GM12878 (cell line): ENCODE results near the gene WDR26. TPM values are rescaled to one million over a fixed set of nuclear protein-coding genes. Genes with fewer than 3 reads are reported as not detected.

ENCODE experiments used
- ATAC-seq: fragments of 200-7000 bp; cut with Tn5 transposase; 3 replicates; pipeline ENCODE4 v1.9.1; 2020; ENCODE audit warnings: mild to moderate bottlenecking, moderate library complexity
- BruUV-seq: library from RNA; stranded (reverse); fragments of 400-500 nt; replicated peaks from 2 replicates; lab custom pipeline; 2021; lab: Mats Ljungman, UMichigan
- CTCF ChIA-PET: fragments of 300-600 bp; sonication (Branson Sonifier 250); formaldehyde crosslinking; extraction: SDS; loops from one replicate; lab custom pipeline; 2021; ENCODE audit warnings: inconsistent platforms; lab: Yijun Ruan, JAX
- POLR2A ChIA-PET: fragments of 350-600 bp; formaldehyde crosslinking; extraction: SDS; loops from one replicate; lab custom pipeline; 2021; ENCODE audit warnings: inconsistent platforms; lab: Charles Lee
- RAD21 ChIA-PET: fragments of 300-600 bp; sonication (Branson Sonifier 250); formaldehyde crosslinking; loops from one replicate; lab custom pipeline; 2023; ENCODE audit warnings: antibody characterized with exemption; ENCODE audit not compliant: unreplicated experiment; lab: Charles Lee
- SMC1A ChIA-PET: fragments of 300-600 bp; sonication (Branson Sonifier 250); formaldehyde crosslinking; loops from one replicate; lab custom pipeline; 2023; ENCODE audit not compliant: unreplicated experiment, uncharacterized antibody; lab: Charles Lee
- DNase-seq: peaks from one replicate; pipeline ENCODE4 v3.0.0-alpha.2; 2011; ENCODE audit warnings: low read depth, low spot score
- FAIRE-seq: peaks from 3 replicates; lab custom pipeline; 2011; peaks lifted over from hg19 to GRCh38; lab: Jason Lieb, UNC
- H2AFZ ChIP-seq: 2 replicates; pipeline ENCODE4 v1.6.0; 2011; ENCODE audit warnings: low read depth, low read length, control low read depth; ENCODE audit not compliant: control insufficient read depth
- H3K27ac ChIP-seq: 2 replicates; pipeline ENCODE4 v1.5.1; 2011; ENCODE audit warnings: control low read depth; ENCODE audit not compliant: control insufficient read depth, insufficient read depth
- H3K27me3 ChIP-seq, 2 experiments: replicated peaks in 1 of 2; 2 replicates each; pipeline versions ENCODE4 v1.6.0 to v1.6.1; 2011; ENCODE audit warnings: low read length in 1 of 2; ENCODE audit not compliant: control insufficient read depth in 2 of 2, insufficient read depth in 2 of 2
- H3K36me3 ChIP-seq, 2 experiments: 2 replicates each; pipeline ENCODE4 v1.5.1; 2011; ENCODE audit warnings: low read length in 1 of 2; ENCODE audit not compliant: control insufficient read depth in 2 of 2, insufficient read depth in 2 of 2
- H3K4me1 ChIP-seq: 2 replicates; pipeline ENCODE4 v1.6.1; 2011; ENCODE audit warnings: mild to moderate bottlenecking, low read length, moderate library complexity, mixed read lengths; ENCODE audit not compliant: control insufficient read depth, insufficient read depth
- H3K4me2 ChIP-seq: 2 replicates; pipeline ENCODE4 v1.6.0; 2011; ENCODE audit warnings: control low read depth; ENCODE audit not compliant: control insufficient read depth, insufficient read depth
- H3K4me3 ChIP-seq: fragments of 200-600 bp; sonication (generic); 2 replicates; pipeline ENCODE4 v1.5.1; 2016
- H3K79me2 ChIP-seq: 2 replicates; pipeline ENCODE4 v1.6.0; 2011; ENCODE audit warnings: low read length; ENCODE audit not compliant: control insufficient read depth, insufficient read depth
- H3K9ac ChIP-seq: 2 replicates; pipeline ENCODE4 v1.8.0; 2011; ENCODE audit warnings: low read length, control low read depth, mixed read lengths; ENCODE audit not compliant: control insufficient read depth, insufficient read depth
- H3K9me3 ChIP-seq: replicated peaks from 3 replicates; pipeline ENCODE4 v1.5.1; 2011; ENCODE audit warnings: mild to moderate bottlenecking, low read length; ENCODE audit not compliant: control insufficient read depth, insufficient read depth
- H4K20me1 ChIP-seq: 2 replicates; pipeline ENCODE4 v1.6.0; 2011; ENCODE audit not compliant: control insufficient read depth, insufficient read depth
- MTA2 ChIP-seq: fragments of 450-650 bp; IDR thresholded peaks from 2 replicates; pipeline ENCODE4 v1.6.1; 2016; ENCODE audit warnings: low read depth, mild to moderate bottlenecking, moderate library complexity
- NR2C1 ChIP-seq: fragments of 450-650 bp; IDR thresholded peaks from 2 replicates; pipeline ENCODE4 v1.6.1; 2017; ENCODE audit warnings: antibody characterized with exemption, mild to moderate bottlenecking, moderate library complexity
- POLR2AphosphoS2 ChIP-seq: IDR thresholded peaks from 2 replicates; pipeline ENCODE4 v1.6.1; 2011; ENCODE audit warnings: low read depth, mild to moderate bottlenecking, low read length, improper control_type of control experiment, moderate library complexity
- RAD51 ChIP-seq: fragments of 450-650 bp; IDR thresholded peaks from 2 replicates; pipeline ENCODE4 v1.6.1; 2016; ENCODE audit warnings: moderate library complexity, mild to moderate bottlenecking, inconsistent platforms
- WGBS: methylation state at CpG from one replicate; pipeline ENCODE4 v1.1.6; 2016; ENCODE audit warnings: low lambda C conversion rate; ENCODE audit not compliant: insufficient replicate concordance, insufficient coverage; ENCODE audit errors: missing lambda C conversion rate; 5-methylcytosine and 5-hydroxymethylcytosine counted together
- in situ Hi-C: fragments of 300-500 bp; cut with MboI; formaldehyde crosslinking; loops from 9 replicates; pipeline ENCODE4 v1.14.3; 2018; ENCODE audit warnings: mixed read lengths
- intact Hi-C: fragments of 100-400 bp; cut with micrococcal nuclease; formaldehyde crosslinking; loops from one replicate; pipeline ENCODE4 v1.14.2; 2022; ENCODE audit not compliant: unreplicated experiment
- polyA plus RNA-seq, 11 experiments: library from polyadenylated mRNA; depleted of rRNA in 4 of 11; unstranded in 6 of 11; stranded (reverse) in 5 of 11; fragments of >200 nt; fragmentation: Nextera tagmentation in 4 of 11; fragmentation: Illumina TruSeq in 1 of 11; extraction: Ambion mirVana in 4 of 11; extraction: Trizol in 1 of 11; gene quantifications; 1 replicate in 1 of 11; 2 replicates in 10 of 11; pipeline versions ENCODE4 v1.2.1 to v1.2.3, GENCODE V29; 2011 to 2016; ENCODE audit warnings: inconsistent platforms in 2 of 11, missing spikeins in 2 of 11, low read depth in 1 of 11
- total RNA-seq, 4 experiments: library from RNA; depleted of rRNA in 3 of 4; stranded (reverse); fragments of >200 nt in 3 of 4; fragmentation: Illumina TruSeq in 1 of 4; extraction: Trizol in 1 of 4; gene quantifications; 2 replicates each; pipeline versions ENCODE4 v1.2.1 to v1.2.3, GENCODE V29; 2013 to 2021
- TF ChIP-seq, protein P1 (sequence below): IDR thresholded peaks from 2 replicates; pipeline ENCODE4 v1.6.1; 2012; ENCODE audit warnings: low read depth, low read length, improper control_type of control experiment
- TF ChIP-seq, protein P2 (sequence below): fragments of 450-650 bp; IDR thresholded peaks from 2 replicates; pipeline ENCODE4 v1.6.1; 2018; ENCODE audit warnings: borderline replicate concordance, mild to moderate bottlenecking; ENCODE audit not compliant: partially characterized antibody

WDR26 gene
- total and polyA plus RNA-seq, 10 of the 15 experiments (the other 5 are each of a cell fraction or from before 2014, with no cell fraction given), result 6.6 to 47.0 (median 24.4) TPM

DNA sequence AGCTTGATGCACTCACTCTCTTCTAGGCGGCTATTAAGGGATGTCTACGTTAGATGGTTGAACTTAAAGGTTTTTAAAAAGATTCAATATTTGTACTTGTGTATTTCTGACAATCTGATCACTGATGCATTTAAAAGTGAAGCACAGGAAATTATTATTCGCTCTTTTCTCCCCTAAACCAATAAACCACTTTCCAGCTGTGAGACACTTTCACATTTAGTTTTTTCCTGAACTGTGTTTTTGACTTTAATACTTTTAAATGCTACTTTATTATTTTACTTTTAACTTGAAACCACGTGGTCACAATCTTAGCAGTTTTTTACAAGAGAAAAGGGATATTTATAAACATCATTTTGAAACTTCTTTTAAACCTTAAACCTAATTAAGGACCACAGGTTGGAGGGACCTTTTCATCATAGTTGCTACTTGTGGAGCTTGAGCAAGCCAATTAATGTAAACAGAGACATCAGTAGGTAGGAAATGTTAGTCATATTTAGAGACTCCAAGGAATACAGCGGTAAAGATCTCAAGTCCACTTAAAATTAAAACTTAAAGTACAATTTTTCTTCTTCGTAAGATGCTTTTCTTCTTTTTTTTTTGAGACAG, 9.2 kb downstream of the WDR26 start:
- no peaks in the 10 kb centered on the region for H3K9me3 ChIP-seq
- TF ChIP-seq, protein P1, sequence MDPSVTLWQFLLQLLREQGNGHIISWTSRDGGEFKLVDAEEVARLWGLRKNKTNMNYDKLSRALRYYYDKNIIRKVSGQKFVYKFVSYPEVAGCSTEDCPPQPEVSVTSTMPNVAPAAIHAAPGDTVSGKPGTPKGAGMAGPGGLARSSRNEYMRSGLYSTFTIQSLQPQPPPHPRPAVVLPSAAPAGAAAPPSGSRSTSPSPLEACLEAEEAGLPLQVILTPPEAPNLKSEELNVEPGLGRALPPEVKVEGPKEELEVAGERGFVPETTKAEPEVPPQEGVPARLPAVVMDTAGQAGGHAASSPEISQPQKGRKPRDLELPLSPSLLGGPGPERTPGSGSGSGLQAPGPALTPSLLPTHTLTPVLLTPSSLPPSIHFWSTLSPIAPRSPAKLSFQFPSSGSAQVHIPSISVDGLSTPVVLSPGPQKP, result no peak
- TF ChIP-seq NR2C1 (no peak), RAD51 (peak; percentile 39; the same call in 1 of the 2 replicates), MTA2 (peak; percentile 56)
- peaks cover 28% of the 10 kb centered on the region for H3K79me2 ChIP-seq
- ChIA-PET SMC1A (interaction anchor here (0.9 to 1.6 kb wide), 3 partner anchors 11 to 309 kb away, joined by 3 to 5 read pairs (median 4); no protein-coding TSS in a partner anchor), CTCF (interaction anchor here (1.2 to 1.4 kb wide), 2 partner anchors 12 to 21 kb away, joined by 3 to 5 read pairs; no protein-coding TSS in a partner anchor), POLR2A (interaction anchor here (1.0 to 1.5 kb wide), 2 partner anchors 9 to 30 kb away, joined by 3 to 4 read pairs; partner anchors contain the start of gene WDR26), RAD21 (interaction anchor here (1.1 to 1.5 kb wide), 2 partner anchors 46 to 61 kb away, joined by 4 read pairs; no protein-coding TSS in a partner anchor)
- intact Hi-C loops (loop anchor here (5.0 kb wide), 1 partner anchor 38 kb away; no protein-coding TSS in a partner anchor), in situ Hi-C loops (no loop called here)
- H3K4me3 ChIP-seq, result no peak overlapping the region
- H3K4me2 ChIP-seq, result peak overlapping the region; percentile 30; the same call in 1 of the 2 replicates
- no peak overlapping the region for H2AFZ ChIP-seq
- DNase-seq (no peak), FAIRE-seq (peak; percentile 61), ATAC-seq (peak; percentile 36)
- H4K20me1 ChIP-seq, result no peaks in the 10 kb centered on the region
- BruUV-seq, result TSS peak; percentile 12
- H3K9ac ChIP-seq, result no peak overlapping the region
- 0 out of 2 replicates have a peak overlapping the region, but pooled peaks have one; percentile 13 for H3K27ac ChIP-seq
- H3K36me3 ChIP-seq, result peaks cover 5 to 36% of the 10 kb centered on the region in 2 experiments
- WGBS, result 17% methylated on average over 6 of the region's 6 CpGs
- no peaks in the 10 kb centered on the region for H3K27me3 ChIP-seq
- peaks cover 7% of the 10 kb centered on the region; the same call in 1 of the 2 replicates for H3K4me1 ChIP-seq

DNA sequence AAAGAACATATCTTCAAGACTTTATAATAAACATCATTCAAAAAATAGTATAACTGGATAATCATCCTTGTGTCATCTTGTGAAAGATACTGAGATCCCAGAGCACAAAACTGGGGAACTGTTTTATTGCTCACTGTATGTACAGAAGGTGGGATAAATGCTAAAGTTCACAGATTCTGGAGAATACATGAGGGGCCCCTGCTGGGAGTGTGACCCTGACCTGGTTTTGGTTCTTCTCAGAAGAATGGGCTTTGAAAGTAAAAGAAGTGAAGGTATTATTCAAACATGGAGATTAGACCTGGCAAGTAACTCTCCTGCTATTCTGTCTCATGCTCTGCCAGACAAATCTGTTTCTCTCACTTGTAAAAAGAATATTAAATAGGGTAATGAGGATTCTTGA, 14.5 kb downstream of the WDR26 start:
- in situ Hi-C loops (no loop called here), intact Hi-C loops (no loop called here)
- H3K9ac ChIP-seq, result no peak overlapping the region
- no peak overlapping the region for H2AFZ ChIP-seq
- ChIA-PET SMC1A (no interaction called here), RAD21 (no interaction called here), POLR2A (no interaction called here), CTCF (no interaction called here)
- no peaks in the 10 kb centered on the region for H3K4me1 ChIP-seq
- no peak overlapping the region for H3K27ac ChIP-seq
- no TSS peak for BruUV-seq
- H3K27me3 ChIP-seq, result no peaks in the 10 kb centered on the region
- no peak overlapping the region for H3K4me2 ChIP-seq
- 0 out of 2 replicates have a peak, but pooled peaks have one; percentile 25 for TF ChIP-seq POLR2AphosphoS2
- TF ChIP-seq, protein P2, sequence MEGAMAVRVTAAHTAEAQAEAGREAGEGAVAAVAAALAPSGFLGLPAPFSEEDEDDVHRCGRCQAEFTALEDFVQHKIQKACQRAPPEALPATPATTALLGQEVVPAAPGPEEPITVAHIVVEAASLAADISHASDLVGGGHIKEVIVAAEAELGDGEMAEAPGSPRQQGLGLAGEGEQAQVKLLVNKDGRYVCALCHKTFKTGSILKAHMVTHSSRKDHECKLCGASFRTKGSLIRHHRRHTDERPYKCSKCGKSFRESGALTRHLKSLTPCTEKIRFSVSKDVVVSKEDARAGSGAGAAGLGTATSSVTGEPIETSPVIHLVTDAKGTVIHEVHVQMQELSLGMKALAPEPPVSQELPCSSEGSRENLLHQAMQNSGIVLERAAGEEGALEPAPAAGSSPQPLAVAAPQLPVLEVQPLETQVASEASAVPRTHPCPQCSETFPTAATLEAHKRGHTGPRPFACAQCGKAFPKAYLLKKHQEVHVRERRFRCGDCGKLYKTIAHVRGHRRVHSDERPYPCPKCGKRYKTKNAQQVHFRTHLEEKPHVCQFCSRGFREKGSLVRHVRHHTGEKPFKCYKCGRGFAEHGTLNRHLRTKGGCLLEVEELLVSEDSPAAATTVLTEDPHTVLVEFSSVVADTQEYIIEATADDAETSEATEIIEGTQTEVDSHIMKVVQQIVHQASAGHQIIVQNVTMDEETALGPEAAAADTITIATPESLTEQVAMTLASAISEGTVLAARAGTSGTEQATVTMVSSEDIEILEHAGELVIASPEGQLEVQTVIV, result no peak
- no peaks in the 10 kb centered on the region for H4K20me1 ChIP-seq
- DNase-seq, result no peak
- H3K79me2 ChIP-seq, result no peaks in the 10 kb centered on the region; the same call in 1 of the 2 replicates
- no peaks in the 10 kb centered on the region for H3K9me3 ChIP-seq
- H3K4me3 ChIP-seq, result no peak overlapping the region
- no peak for FAIRE-seq
- ATAC-seq, result no peak
- H3K36me3 ChIP-seq, result peaks cover 5 to 58% of the 10 kb centered on the region in 2 experiments
